Stimulated activated CD8-positive, alpha-beta memory T cell treated with anti-CD3 and anti-CD28 coated beads, Interleukin-12 subunit alpha, Interleukin-12 subunit beta, amount 100 ng/mL, for 1 hour (primary cell): Measurements from ENCODE around the gene PELI2.

Experiments used
- DNase-seq: peaks from one replicate; pipeline ENCODE4 v3.0.0-alpha.2; 2020; ENCODE audit warnings: low read depth

The PELI2 gene, protein sequence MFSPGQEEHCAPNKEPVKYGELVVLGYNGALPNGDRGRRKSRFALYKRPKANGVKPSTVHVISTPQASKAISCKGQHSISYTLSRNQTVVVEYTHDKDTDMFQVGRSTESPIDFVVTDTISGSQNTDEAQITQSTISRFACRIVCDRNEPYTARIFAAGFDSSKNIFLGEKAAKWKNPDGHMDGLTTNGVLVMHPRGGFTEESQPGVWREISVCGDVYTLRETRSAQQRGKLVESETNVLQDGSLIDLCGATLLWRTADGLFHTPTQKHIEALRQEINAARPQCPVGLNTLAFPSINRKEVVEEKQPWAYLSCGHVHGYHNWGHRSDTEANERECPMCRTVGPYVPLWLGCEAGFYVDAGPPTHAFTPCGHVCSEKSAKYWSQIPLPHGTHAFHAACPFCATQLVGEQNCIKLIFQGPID

DNA sequence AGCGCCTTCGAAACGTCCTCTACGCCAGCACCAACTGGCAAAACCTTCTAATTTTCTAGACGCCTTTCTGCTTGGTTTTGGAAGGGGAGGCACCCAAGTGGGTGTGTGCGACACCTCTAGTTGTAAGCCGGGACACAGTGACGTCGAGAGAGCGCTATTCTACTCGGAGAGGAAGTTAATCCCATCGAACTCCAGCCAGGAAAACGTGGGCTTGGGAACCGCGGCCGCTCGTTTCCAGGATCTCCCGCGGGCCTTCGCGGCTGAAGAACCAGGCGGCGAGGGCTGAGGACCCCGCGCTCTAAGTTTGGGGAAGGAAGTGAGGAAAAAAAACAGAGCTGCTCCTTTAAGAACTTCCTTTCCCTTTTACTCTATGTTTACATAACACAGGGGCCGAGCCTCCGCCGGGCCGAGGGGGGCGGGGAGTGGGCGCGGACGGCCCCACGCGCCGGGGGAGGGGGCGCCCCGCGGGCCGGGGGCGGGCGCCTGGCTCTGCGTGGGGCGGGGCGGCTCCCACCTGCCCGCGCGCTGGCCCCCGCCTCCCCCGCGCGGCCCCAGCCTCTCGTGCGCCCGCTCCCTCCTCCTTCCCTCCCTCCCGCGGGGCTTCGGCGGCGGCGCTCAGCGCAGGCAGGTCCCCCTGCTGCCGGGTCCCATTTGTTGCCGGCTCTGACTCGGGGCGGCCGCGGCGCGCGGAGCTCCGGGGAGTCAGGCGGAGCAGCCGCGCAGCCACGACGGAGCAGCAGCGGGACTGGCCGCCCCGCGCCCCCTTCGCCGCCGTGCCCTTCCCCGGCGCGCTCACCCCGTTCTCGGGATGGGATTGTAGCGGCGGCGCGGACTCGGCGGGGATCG lies at the start of gene PELI2:
PELI2 (plus strand) TSS at position 647 of the 846 bp plus-strand sequence. CDS start 250 bp downstream, outside the sequence.
- peak; percentile 55 for DNase-seq

- no peak for DNase-seq
Observed at GRCh38 chr14:56073799-56074198, 44.4 kb upstream of the PELI2 start.

- DNase-seq = no peak
Observed at GRCh38 chr14:56075301-56075700, 42.9 kb upstream of the PELI2 start.

GRCh38 chr14:56081139-56081538 lies 37.1 kb upstream of the PELI2 start:
- DNase-seq = no peak

DNA sequence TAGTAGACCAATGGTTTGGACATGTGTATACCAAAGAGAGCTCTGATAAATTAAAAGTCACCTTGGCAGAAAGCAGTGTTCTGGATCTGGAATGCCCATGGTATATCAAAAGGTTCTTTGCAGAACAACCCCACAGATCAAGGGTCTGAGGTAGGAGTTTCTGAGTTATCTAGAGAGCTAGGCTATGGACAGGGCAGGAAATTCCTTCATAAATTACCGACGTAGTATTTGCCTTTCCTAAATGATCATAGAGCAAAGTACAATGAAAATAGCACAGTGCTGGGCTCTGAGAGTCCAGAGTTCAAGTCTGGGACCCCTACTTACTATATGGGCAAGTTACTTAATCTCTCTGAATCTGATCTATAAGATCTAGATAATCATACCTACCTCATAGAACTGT lies 35.3 kb upstream of the PELI2 start:
- no peak for DNase-seq

DNA sequence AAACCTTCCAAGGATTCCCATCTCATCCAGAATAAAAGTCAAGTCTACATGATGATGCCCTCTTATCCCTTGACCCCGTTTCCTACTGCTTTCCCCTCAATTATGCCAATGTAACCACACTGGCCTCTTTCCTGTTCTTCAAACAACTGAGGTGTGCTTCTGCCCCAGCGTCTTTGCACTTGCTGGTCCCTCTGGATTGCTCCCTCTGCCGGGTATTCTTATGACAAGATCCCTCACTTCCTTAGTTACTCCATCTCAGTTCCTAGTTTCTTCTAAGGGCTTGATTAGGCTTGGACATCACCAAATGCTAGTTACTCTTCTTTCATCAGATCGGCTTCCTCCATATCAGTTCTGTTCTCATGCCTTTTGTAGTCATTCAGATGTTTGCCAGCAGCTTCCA lies 32.7 kb upstream of the PELI2 start:
- no peak for DNase-seq

- no peak for DNase-seq
Observed at GRCh38 chr14:56087671-56088471, 30.3 kb upstream of the PELI2 start.

GRCh38 chr14:56088941-56089340 lies 29.3 kb upstream of the PELI2 start:
- DNase-seq = no peak

DNA sequence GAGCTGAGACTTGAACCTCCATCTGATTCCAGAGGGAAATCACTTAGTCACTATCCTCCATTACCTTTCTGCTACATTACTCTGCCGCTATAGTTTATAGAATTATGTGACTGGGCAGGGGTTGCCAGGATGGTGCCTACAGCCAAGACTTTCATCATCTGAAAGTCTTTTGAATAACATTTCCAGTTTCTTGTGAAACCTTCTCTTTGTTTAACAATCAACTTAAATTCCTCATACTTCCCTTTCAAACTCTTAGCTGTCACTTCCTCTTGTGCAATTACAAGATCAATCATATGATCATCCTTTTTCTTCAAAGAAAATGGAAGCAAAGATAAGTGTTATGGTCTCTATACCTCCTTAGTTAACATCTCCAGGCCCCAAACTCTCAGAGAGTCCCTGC lies 25.4 kb upstream of the PELI2 start:
- DNase-seq = no peak

DNA sequence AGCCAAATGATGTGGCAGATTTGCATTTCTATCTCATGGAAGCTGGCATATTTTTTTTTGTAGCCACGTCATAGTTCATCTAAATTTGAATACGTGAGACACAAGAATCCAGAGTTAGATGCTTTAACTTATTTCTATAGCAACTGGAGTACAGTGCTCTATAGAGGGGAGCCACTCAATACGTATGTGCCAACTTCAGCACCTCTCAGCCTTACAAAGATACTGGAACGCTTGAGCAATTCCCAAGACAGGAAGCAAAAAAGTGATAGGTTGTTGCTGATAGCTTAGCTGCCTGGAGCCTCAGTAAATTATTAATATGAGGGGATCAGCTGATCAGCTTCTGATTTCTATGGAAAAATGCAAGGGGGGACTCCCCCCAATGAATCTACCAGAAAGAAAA lies 24.1 kb upstream of the PELI2 start:
- DNase-seq = no peak

- no peak for DNase-seq
Observed at GRCh38 chr14:56098021-56098420, 20.2 kb upstream of the PELI2 start.

DNA sequence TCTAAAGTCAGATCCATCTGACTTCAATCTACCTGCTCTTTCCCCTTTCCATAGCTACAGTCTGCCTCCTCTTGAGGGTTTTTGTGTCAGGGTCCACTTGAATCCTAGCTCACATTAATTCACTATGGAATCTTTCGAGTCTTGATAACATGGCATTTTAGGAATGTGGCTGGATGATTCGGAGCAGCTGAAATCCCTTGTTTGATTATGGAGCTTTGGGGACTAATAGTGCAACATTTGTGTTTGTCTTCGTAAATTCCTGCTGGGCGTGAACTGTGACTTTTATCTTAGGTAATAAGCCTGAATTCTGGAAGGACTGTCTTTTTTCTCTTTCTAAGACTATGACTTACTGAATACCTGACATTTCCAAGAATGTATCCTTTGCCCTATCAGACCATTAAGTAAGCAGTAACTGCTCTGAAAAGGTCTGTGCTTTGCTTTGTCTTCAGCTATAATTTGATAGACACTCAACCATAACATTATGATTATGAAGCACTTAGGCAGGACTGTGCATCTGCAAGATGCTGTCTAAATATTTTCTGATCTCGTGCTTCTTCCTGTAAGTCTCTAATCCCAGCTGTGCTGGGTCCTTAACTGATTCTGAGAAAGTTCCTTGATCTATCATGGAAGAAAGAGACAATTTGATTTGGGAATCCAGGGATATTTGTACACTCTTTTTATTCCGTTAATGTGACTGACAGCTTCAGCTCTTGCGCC lies 19.0 kb upstream of the PELI2 start:
- no peak for DNase-seq

DNA sequence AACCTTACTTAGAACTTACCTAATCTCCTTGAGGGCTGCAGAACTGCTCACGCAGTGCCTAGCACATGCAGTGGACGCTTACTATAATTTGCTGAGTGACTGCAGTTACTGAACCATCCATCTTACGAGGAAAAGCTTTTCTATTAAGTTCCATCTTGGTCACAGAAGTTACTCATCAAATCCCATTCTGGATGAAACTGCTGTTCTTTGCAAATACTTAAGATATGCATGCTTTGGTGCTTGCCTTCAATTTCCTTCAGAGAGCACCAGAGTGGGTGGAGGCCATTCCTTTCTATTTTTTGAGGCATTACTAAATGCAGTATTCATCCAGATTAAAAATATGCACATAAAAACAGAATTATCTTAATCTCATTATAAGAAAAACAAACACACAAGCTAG lies 17.7 kb upstream of the PELI2 start:
- no peak for DNase-seq

DNA sequence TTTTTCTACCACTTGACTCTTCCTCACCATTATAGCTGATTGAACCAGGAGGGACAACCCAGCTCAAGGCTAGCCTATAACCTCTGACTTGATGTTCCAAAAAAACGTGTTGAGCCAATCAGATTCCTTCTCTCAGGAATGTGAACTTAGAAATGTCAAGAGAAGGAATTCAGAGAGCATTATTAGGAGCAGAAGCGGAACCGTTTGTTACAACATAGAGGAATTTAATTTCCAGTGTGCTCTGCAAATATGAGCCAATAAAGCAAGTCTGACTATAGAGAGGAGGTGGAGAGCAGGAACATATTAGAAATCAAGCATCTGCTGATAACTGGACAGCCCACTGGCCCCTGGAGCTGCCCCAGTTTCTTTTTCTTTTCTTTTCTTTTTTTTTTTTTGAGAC lies 15.3 kb upstream of the PELI2 start:
- DNase-seq = no peak

GRCh38 chr14:56107615-56108014 lies 10.6 kb upstream of the PELI2 start:
- no peak for DNase-seq

- no peak for DNase-seq
Observed at GRCh38 chr14:56108057-56108456, 10.2 kb upstream of the PELI2 start.

- no peak for DNase-seq
Observed at GRCh38 chr14:56112781-56113180, 5.4 kb upstream of the PELI2 start.

DNA sequence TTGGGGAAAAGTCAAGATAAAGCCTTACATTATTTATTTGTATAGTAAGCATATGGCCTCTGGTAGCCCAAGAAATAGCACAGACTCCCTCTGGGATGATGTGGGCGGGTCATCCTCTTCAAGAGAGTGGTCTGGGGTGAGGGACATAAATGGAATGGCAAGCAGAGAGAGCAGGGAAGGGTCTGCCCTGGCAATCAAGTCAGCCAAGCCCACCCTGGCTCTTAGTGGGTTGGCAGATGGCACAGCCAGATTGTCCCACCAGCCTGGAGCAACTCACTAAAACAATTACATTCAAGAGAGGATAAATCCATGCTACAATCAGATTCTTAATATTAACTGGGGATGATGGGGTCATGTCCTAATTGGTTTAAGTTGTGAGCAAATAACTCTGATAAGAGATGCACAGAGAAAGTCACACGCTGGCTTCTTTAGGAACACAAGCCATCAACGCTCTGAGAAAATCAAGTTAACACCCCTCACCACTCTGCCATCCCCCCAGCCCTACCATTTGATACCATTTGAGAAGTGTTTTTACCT lies 2.8 kb upstream of the PELI2 start:
- no peak for DNase-seq

DNA sequence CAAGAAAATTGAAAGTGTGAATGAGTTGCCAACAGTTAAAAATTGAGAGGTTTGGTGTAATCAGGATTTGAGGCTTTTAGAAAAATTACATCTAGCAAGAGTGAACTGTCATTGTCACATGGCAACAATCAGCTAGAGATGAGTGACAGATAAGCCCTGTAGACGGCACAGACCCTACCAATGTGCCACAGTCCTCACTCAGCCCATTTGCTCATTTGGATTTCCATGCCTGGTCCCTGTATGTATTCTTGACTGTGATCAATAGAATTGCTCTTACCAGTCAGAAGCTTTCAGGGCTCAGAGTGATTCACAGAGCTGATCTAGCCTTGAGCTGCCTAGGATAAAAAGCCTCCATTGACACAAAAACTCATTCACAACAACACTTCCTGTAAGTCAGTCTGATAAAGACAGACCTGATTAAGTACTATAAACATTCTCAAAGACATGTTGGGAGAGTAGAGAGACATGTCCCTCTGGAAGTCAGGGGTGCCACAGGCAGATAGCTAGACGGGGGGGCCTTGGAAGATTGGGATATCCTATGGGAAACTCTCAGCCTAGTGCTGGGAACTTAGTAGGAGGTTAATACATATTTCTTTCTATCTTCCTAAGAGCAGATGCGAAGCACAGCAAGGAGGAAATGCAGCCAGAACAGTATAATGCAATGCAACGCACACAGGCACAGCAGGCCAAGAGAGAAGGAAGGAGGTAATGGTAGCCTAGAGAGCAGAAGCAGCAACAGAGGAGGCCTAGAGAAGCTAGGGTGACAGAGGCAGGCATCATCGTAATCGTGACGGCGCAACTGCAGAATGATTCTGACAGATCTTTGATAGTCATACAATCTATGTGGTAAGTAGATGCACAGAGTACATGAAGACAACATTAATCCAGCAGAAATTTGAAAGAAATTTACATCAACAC lies 2.0 kb upstream of the PELI2 start:
- no peak for DNase-seq

GRCh38 chr14:56118611-56119181 lies 485 bp downstream of the PELI2 start:
- no peak for DNase-seq
